Measurements from ENCODE around the gene VASH2. TPM values are rescaled to one million over a fixed set of nuclear protein-coding genes. Genes with fewer than 3 reads are reported as not detected.

Gene VASH2
- total RNA-seq, 2 donors from 2014 or later = 1.6 TPM; not detected in 1

DNA sequence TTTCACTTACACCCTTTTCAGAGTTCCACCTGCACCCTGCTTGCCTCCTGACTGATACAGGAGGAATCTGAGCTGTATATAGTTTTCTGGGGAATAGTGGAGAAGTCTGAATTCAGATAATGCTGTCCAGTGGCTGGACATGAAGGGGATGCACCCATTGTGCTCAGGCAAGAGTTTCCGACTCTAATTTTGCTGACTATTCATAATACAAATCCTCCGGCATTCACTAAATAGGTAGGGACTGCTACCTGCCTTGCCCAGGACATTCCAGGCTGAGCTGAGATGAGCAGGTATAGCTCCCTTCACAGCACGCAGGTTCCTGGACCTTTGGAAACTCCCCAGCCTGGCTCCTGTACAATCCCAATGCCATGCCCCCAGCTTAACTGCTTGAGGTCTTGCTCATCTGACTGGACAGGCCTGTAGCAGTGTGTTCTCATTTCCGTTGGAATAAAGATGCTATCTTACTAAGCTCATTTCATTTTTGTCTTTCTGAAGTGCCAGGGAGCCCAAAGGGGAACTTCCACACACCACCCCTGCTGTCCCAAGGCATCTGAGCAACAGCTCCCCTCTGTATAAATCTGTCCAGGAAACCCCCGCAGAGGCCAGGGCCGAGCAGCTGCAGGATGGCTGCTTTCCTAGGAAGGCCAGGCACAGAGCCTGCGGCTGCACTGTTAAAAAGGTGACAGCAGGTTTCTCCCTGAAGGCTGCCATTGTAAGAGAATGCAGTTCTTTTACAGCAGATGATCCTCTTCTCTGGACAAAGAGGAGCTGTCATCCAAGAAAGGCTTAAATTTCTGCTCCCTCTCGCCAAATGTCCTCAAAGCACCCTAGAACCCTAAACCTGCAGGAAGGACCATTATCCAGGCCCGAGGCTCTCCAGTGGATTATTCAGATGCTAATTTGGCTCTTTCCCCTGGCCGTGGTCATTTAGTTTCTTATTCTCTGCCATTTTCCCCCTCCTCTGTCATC is 21.7 kb upstream of the VASH2 start:
- Histone ChIP-seq H3K27me3 (no peaks in the 10 kb centered on the region), H3K36me3 (replicated peaks in 1 of 2; ENCODE audit: insufficient read depth in 1 of 2, low read depth in 2 of 2) (no peaks in the 10 kb centered on the region), H3K4me3 (no peak overlapping the region), H3K27ac (no peak overlapping the region), H3K9me3 (no peaks in the 10 kb centered on the region), H3K4me1 (no peaks in the 10 kb centered on the region)
- TF ChIP-seq, protein P1, sequence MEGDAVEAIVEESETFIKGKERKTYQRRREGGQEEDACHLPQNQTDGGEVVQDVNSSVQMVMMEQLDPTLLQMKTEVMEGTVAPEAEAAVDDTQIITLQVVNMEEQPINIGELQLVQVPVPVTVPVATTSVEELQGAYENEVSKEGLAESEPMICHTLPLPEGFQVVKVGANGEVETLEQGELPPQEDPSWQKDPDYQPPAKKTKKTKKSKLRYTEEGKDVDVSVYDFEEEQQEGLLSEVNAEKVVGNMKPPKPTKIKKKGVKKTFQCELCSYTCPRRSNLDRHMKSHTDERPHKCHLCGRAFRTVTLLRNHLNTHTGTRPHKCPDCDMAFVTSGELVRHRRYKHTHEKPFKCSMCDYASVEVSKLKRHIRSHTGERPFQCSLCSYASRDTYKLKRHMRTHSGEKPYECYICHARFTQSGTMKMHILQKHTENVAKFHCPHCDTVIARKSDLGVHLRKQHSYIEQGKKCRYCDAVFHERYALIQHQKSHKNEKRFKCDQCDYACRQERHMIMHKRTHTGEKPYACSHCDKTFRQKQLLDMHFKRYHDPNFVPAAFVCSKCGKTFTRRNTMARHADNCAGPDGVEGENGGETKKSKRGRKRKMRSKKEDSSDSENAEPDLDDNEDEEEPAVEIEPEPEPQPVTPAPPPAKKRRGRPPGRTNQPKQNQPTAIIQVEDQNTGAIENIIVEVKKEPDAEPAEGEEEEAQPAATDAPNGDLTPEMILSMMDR (IDR thresholded peaks at IDR 0.05) = no peak
- TF ChIP-seq POLR2A (IDR thresholded peaks at IDR 0.05) = no peak
- 62 to 68% methylated on average over 9 to 10 of the region's 10 CpGs for WGBS, 2 donors
- no peak for ATAC-seq
- DNase-seq = no peak
- intact Hi-C loops (cut with DNase I) = no loop called here

DNA sequence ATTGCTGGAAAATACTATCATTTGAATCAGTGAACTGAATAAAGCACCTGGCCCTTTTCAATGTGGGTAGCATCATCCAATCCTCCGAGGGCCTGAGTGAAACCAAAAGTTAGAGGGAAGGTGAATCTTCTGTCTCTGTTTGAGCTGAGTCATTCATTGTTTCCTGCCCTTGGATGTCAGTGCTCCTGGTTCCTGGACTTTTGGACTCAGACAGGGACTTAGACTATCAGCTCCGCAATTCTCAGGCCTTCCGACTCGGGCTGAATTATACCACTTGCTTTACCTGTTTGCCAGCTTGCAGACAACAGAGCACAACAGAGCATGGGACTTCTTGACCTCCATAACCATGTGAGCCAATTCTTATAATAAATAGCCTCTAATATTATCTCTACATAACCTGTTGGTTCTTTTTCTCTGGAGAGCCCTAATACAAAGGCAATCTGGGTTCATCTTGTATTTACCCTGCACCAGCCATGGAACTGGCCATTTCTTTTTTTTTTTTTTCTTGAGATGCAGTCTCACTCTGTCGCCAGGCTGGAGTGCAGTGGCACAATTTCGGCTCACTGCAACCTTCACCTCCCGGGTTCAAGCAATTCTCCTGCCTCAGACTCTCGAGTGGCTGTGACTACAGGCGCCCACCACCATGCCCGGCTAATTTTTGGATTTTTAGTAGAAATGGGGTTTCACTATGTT is 19.2 kb upstream of the VASH2 start:
- ATAC-seq (no peak), DNase-seq (no peak)
- no peaks in the 10 kb centered on the region for H3K36me3 ChIP-seq (replicated peaks in 1 of 2; ENCODE audit: insufficient read depth in 1 of 2, low read depth in 2 of 2)
- no peak overlapping the region for H3K27ac ChIP-seq
- no peaks in the 10 kb centered on the region for H3K4me1 ChIP-seq
- H3K9me3 ChIP-seq = no peaks in the 10 kb centered on the region
- no peaks in the 10 kb centered on the region for H3K27me3 ChIP-seq
- no peak overlapping the region for H3K4me3 ChIP-seq
- WGBS, 2 donors = 68 to 78% methylated on average over 10 of the region's 10 CpGs
- intact Hi-C loops (cut with DNase I) = no loop called here
- TF ChIP-seq, protein P1 (IDR thresholded peaks at IDR 0.05) = no peak

DNA sequence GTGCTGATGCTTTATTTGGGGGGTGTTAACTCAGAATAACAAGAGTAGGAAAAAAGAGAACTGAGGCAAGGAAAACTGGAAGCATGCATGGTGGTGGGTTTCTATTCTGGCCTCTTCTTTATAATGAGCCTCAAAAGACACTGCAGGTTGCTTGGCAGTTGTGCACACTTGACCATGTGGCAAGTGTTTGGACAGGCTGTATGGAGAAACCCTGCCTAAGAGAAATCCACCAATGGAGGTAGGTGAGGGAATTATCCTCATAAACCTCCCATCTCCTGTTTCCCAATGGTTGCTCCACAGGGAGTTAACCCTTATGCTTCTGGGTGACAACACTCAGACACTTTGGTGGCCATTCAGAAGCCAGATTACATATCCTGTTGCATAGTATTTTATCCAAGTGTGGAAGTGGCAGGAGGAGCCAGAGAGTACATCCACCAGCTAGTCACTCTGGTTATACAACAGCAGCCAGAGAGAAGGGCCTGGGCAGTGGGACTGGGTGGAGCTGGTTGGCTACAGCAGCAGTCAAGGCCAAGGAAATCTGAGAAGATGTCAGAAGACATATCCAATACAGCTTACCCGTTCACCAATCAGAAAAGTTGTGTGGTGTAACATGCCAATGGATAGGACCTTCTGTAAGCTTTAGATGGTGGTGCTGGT is 16.4 kb upstream of the VASH2 start:
- no peaks in the 10 kb centered on the region for H3K27me3 ChIP-seq
- TF ChIP-seq POLR2A (IDR thresholded peaks at IDR 0.05) = no peak
- TF ChIP-seq, protein P1 (IDR thresholded peaks at IDR 0.05) = no peak
- ATAC-seq = no peak
- no peaks in the 10 kb centered on the region for H3K9me3 ChIP-seq
- H3K4me3 ChIP-seq = no peak overlapping the region
- WGBS, 2 donors = 75 to 91% methylated on average over 1 of the region's 1 CpG
- no peak overlapping the region for H3K27ac ChIP-seq
- H3K36me3 ChIP-seq (replicated peaks in 1 of 2; ENCODE audit: insufficient read depth in 1 of 2, low read depth in 2 of 2) = no peaks in the 10 kb centered on the region
- no peak for DNase-seq
- H3K4me1 ChIP-seq = no peaks in the 10 kb centered on the region
- intact Hi-C loops (cut with DNase I) = no loop called here

DNA sequence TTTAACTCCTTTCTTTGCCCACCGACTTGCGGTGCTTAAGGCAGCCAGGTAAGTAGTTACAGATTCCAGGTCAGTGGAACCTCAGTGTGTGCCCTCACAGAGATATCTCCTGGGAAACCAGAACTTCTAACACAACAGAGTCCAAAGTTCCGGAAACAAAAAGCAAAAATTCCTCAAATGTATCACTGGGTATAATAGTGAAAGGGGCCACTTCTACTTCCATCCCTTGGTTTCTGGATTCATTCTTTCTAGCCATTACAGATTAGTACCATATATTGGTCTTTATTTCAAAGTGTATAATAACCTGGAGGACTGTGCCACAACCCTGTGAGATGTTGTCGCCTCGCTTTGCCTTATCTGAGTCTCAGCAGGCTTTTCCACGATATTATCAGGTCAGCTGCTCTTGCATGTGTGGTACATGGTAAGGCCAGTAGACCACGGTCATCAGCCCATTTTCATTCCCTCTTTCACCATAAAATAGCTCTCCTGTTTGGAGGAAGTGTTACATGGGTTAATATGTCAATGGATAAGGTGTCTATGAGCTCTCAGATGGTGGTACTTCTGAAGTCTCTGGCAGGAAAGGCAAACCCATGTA is 14.9 kb upstream of the VASH2 start:
- no peak for TF ChIP-seq POLR2A (IDR thresholded peaks at IDR 0.05)
- TF ChIP-seq, protein P1 (IDR thresholded peaks at IDR 0.05) = no peak
- H3K36me3 ChIP-seq (replicated peaks in 1 of 2; ENCODE audit: insufficient read depth in 1 of 2, low read depth in 2 of 2) = no peaks in the 10 kb centered on the region
- no peak overlapping the region for H3K27ac ChIP-seq
- H3K27me3 ChIP-seq = no peaks in the 10 kb centered on the region
- no peaks in the 10 kb centered on the region for H3K4me1 ChIP-seq
- H3K9me3 ChIP-seq = no peaks in the 10 kb centered on the region
- intact Hi-C loops (cut with DNase I) = no loop called here
- no peak for DNase-seq
- ATAC-seq = no peak
- 71 to 73% methylated on average over 7 of the region's 7 CpGs for WGBS, 2 donors
- H3K4me3 ChIP-seq = no peak overlapping the region
